Kidney (tissue), 22 donors: ENCODE data around the gene COA3. TPM values are rescaled to one million over a fixed set of nuclear protein-coding genes. Genes with fewer than 3 reads are reported as not detected.

Experiments
- DNase-seq, 5 donors: peaks; one replicate each; pipeline ENCODE4 v3.0.0-alpha.2; 2013 to 2020
- FAIRE-seq: peaks from 2 replicates; lab custom pipeline; 2012; peaks lifted over from hg19 to GRCh38; lab: Jason Lieb, UNC
- H3K27ac ChIP-seq, 2 donors: one replicate each; pipeline ENCODE4 v1.7.0; 2013; ENCODE audit warnings: low read depth in 2 of 2, low read length in 2 of 2, inconsistent platforms in 1 of 2
- H3K27me3 ChIP-seq: one replicate; pipeline ENCODE4 v1.7.1; 2013; ENCODE audit warnings: low read length, inconsistent platforms; ENCODE audit not compliant: control insufficient read depth, insufficient read depth
- H3K36me3 ChIP-seq, 3 donors: one replicate each; pipeline versions ENCODE4 v1.7.0 to v1.7.1; 2013; ENCODE audit warnings: low read length in 3 of 3, control low read depth in 1 of 3, inconsistent platforms in 1 of 3; ENCODE audit not compliant: insufficient read depth in 3 of 3, control insufficient read depth in 2 of 3
- H3K4me1 ChIP-seq, 3 donors: one replicate each; pipeline versions ENCODE4 v1.7.0 to v1.7.1; 2013; ENCODE audit warnings: low read length in 3 of 3, inconsistent platforms in 1 of 3, low read depth in 1 of 3; ENCODE audit not compliant: control insufficient read depth in 2 of 3, insufficient read depth in 2 of 3
- H3K4me3 ChIP-seq, 3 donors: one replicate each; pipeline versions ENCODE4 v1.7.0 to v1.8.1; 2013; ENCODE audit warnings: low read length in 3 of 3, control low read depth in 1 of 3, inconsistent platforms in 1 of 3
- H3K9ac ChIP-seq, 3 donors: one replicate each; pipeline versions ENCODE4 v1.7.0 to v1.7.1; 2013; ENCODE audit warnings: low read length in 3 of 3, control low read depth in 1 of 3, inconsistent platforms in 1 of 3
- H3K9me3 ChIP-seq, 3 donors: one replicate each; pipeline versions ENCODE4 v1.7.0 to v1.7.1; 2013; ENCODE audit warnings: low read length in 3 of 3, control low read depth in 1 of 3, inconsistent platforms in 1 of 3; ENCODE audit not compliant: control insufficient read depth in 2 of 3, insufficient read depth in 1 of 3
- intact Hi-C: fragments of 100-400 bp; cut with DNase I; formaldehyde crosslinking; loops from one replicate; pipeline ENCODE4 v1.11.1; 2022
- long read RNA-seq, 10 donors: library from polyadenylated mRNA in 1 of 10; unstranded in 1 of 10; transcript quantifications; one replicate each; pipeline ENCODE4 v2.0.0 and lab custom pipeline, GENCODE V29; 2021 to 2026
- polyA plus RNA-seq: library from polyadenylated mRNA; stranded (reverse); fragments of 350-450 nt; fragmentation: Illumina TruSeq; extraction: RNeasy Lipid Tissue Mini Kit (QIAGEN cat#74804); gene quantifications from one replicate; pipeline ENCODE4 v1.2.3, GENCODE V29; 2014; ENCODE audit warnings: low read depth, low replicate concordance; ENCODE audit not compliant: insufficient read depth
- total RNA-seq: library from RNA; stranded (reverse); fragmentation: NEBNext Ultra II Directional; extraction: Animal tissue kit (Norgen Biotek cat#: 25700); gene quantifications from one replicate; pipeline ENCODE4 v1.2.1, GENCODE V29; 2021
- TF ChIP-seq, protein P1 (sequence below): IDR thresholded peaks from 3 replicates; pipeline ENCODE4 v1.5.1; 2012; ENCODE audit warnings: mild to moderate bottlenecking, moderate library complexity, borderline replicate concordance; ENCODE audit not compliant: insufficient read depth; ENCODE audit errors: extremely low read depth
- donor health status: control.
- donor health status: control.
- donor health status: control.
- donor health status: control.
- donor health status: control.
- donor health status: DM: yes; HTN: yes; CAD: no.
- donor health status: Normal renal cell carcinoma (clear cell type).

Gene COA3
- 144 TPM for total RNA-seq
- polyA plus RNA-seq = 656 TPM
- long read RNA-seq, donor 1, transcript COA3-201 (2 exons, 771 nt) = major isoform, 87 of 87 reads
- long read RNA-seq, donor 1, partial matches to known transcripts = 0 of 87 reads
- long read RNA-seq, donor 1, other reads (novel, unspliced or antisense) = 0 of 87 reads
- long read RNA-seq, donor 2, transcript COA3-201 (2 exons, 771 nt) = major isoform, 88 of 88 reads
- long read RNA-seq, donor 2, partial matches to known transcripts = 0 of 88 reads
- long read RNA-seq, donor 2, other reads (novel, unspliced or antisense) = 0 of 88 reads
- long read RNA-seq, donor 3, transcript COA3-201 (2 exons, 771 nt) = major isoform, 149 of 149 reads
- long read RNA-seq, donor 3, partial matches to known transcripts = 0 of 149 reads
- long read RNA-seq, donor 3, other reads (novel, unspliced or antisense) = 0 of 149 reads
- long read RNA-seq, donor 4, transcript COA3-201 (2 exons, 771 nt) = major isoform, 101 of 108 reads
- long read RNA-seq, donor 4, partial matches to known transcripts = 7 of 108 reads
- long read RNA-seq, donor 4, other reads (novel, unspliced or antisense) = 0 of 108 reads
- long read RNA-seq, donor 5, transcript COA3-201 (2 exons, 771 nt) = major isoform, 8 of 8 reads
- long read RNA-seq, donor 5, partial matches to known transcripts = 0 of 8 reads
- long read RNA-seq, donor 5, other reads (novel, unspliced or antisense) = 0 of 8 reads
- long read RNA-seq, donor 6, transcript COA3-201 (2 exons, 771 nt) = major isoform, 258 of 258 reads
- long read RNA-seq, donor 6, partial matches to known transcripts = 0 of 258 reads
- long read RNA-seq, donor 6, other reads (novel, unspliced or antisense) = 0 of 258 reads
- long read RNA-seq, donor 7, transcript COA3-201 (2 exons, 771 nt) = major isoform, 70 of 79 reads
- long read RNA-seq, donor 7, partial matches to known transcripts = 8 of 79 reads
- long read RNA-seq, donor 7, other reads (novel, unspliced or antisense) = 0 of 79 reads
- long read RNA-seq, donor 8, transcript COA3-201 (2 exons, 771 nt) = major isoform, 83 of 83 reads
- long read RNA-seq, donor 8, partial matches to known transcripts = 0 of 83 reads
- long read RNA-seq, donor 8, other reads (novel, unspliced or antisense) = 0 of 83 reads
- long read RNA-seq, donor 9, transcript COA3-201 (2 exons, 771 nt) = major isoform, 53 of 53 reads
- long read RNA-seq, donor 9, partial matches to known transcripts = 0 of 53 reads
- long read RNA-seq, donor 9, other reads (novel, unspliced or antisense) = 0 of 53 reads
- long read RNA-seq, donor 10, transcript COA3-201 (2 exons, 771 nt) = major isoform, 72 of 369 reads
- long read RNA-seq, donor 10, partial matches to known transcripts = 289 of 369 reads
- long read RNA-seq, donor 10, other reads (novel, unspliced or antisense) = 8 of 369 reads

DNA sequence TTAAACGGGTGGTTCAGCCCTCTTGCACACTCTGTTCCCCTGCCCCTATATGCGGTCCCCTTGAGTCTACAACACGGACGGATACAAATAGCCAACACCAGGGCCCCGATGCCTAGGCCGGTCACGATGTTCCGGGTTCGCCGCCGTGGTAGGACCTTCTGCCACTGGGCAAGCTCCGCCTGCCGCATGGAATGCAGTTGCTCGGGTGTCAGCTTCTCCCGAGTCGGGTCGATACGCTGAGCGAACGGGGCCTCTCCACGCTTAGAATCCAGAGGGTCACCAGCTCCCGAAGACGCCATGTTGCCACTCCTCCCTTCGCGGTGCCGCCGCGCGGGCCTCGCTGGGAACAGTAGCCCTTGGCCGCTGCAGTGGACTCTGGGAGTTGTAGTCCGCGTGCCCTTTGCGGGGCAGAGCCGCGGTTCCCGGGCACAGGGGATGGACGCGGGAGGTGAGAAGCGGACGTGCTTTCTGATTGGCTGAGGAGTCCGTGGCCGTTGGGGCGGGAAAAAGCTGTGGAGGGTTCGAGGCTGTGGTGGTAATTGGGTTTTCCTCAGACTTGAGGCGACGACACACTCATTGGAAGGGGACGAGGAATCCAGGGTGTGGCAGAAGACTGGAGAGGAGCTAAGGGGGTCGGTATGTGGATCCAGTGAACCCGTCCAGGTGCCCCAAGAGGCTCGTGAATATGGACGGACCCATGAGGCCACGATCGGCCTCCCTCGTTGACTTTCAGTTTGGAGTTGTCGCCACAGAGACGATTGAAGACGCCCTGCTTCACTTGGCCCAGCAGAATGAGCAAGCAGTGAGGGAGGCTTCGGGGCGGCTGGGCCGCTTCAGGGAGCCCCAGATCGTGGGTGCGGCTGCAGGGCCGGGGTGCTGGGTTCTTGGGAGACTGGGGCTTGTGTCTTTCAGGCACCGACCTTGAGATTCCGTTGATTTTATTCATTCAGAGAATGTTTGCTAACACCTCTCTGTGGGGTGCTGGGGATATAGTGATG lies at the start of gene COA3, which contains the start of gene CNTD1:
COA3 (minus strand) TSS at position 322 of the 998 bp plus-strand sequence; CDS start at position 299, 23 bp downstream.
CNTD1 (plus strand) TSS at position 479 of the 998 bp plus-strand sequence; CDS start at position 686, 207 bp downstream.
- H3K9me3 ChIP-seq = no peaks in the 10 kb centered on the region
- peak within 1 kb of the TSS; percentile 90 to 97 for H3K27ac ChIP-seq
- intact Hi-C loops = no loop called here
- H3K4me3 ChIP-seq = peak within 1 kb of the TSS; percentile 93 to 95 (median 94)
- TF ChIP-seq, protein P1, sequence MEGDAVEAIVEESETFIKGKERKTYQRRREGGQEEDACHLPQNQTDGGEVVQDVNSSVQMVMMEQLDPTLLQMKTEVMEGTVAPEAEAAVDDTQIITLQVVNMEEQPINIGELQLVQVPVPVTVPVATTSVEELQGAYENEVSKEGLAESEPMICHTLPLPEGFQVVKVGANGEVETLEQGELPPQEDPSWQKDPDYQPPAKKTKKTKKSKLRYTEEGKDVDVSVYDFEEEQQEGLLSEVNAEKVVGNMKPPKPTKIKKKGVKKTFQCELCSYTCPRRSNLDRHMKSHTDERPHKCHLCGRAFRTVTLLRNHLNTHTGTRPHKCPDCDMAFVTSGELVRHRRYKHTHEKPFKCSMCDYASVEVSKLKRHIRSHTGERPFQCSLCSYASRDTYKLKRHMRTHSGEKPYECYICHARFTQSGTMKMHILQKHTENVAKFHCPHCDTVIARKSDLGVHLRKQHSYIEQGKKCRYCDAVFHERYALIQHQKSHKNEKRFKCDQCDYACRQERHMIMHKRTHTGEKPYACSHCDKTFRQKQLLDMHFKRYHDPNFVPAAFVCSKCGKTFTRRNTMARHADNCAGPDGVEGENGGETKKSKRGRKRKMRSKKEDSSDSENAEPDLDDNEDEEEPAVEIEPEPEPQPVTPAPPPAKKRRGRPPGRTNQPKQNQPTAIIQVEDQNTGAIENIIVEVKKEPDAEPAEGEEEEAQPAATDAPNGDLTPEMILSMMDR = no peak
- H3K36me3 ChIP-seq = no peaks in the 10 kb centered on the region
- H3K27me3 ChIP-seq = no peaks in the 10 kb centered on the region
- DNase-seq = peak; percentile 90 to 95 (median 94)
- H3K9ac ChIP-seq = peak within 1 kb of the TSS; percentile 92 to 97 (median 95)
- peaks cover 0 to 21% (median 13%) of the 10 kb centered on the region in 3 donors for H3K4me1 ChIP-seq
- FAIRE-seq = no peak

DNA sequence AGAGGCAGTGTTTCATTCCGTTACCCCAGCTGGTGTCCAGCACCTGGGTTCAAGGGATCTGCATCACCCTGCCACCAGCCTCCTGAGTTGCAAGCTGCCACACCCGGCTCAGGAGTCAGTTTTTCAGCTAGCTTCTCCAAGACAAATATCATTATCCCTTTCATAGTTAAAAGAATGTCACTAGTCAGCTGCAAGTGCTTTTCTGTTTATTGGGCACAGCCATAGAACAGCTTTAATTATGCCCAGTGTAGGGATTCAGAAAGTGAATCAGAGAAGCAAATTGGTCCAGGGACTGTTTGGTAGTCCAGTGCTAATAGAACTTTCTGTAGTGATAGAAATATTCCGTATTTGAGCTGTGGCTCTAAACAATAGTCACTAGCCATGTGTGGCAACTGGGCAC lies 49.6 kb upstream of the COA3 start:
- no peak for DNase-seq
- Histone ChIP-seq H3K36me3 (peaks cover 4 to 13% (median 12%) of the 10 kb centered on the region in 3 donors), H3K9me3 (no peaks in the 10 kb centered on the region), H3K4me3 (no peak overlapping the region), H3K27ac (no peak overlapping the region), H3K9ac (no peak overlapping the region), H3K27me3 (no peaks in the 10 kb centered on the region), H3K4me1 (peaks cover 4 to 17% (median 12%) of the 10 kb centered on the region in 3 donors)
- intact Hi-C loops = no loop called here
- FAIRE-seq = no peak
- TF ChIP-seq, protein P1 = no peak
